Fibroblast of pulmonary artery (primary cell): ENCODE results near the gene CD22.
"Not testable (repeated sequence)": the region's sequence is repeated elsewhere in the genome, so short reads cannot be mapped to it uniquely, and the experiment has no call there.

Experiments used
- DNase-seq: peaks from one replicate; pipeline ENCODE4 v3.0.0-alpha.2; 2010; ENCODE audit warnings: low read depth
- H3K4me3 ChIP-seq: replicated peaks from 2 replicates; pipeline ENCODE4 v1.5.1; 2011; ENCODE audit warnings: low read depth, mild to moderate bottlenecking, control low read depth, low read length, moderate library complexity
- TF ChIP-seq, protein P1 (sequence below): IDR thresholded peaks from 2 replicates; pipeline ENCODE4 v1.5.1; 2011; ENCODE audit warnings: mild to moderate bottlenecking, control low read depth, low read length, inconsistent platforms; ENCODE audit errors: missing control alignments

CD22 gene

DNA sequence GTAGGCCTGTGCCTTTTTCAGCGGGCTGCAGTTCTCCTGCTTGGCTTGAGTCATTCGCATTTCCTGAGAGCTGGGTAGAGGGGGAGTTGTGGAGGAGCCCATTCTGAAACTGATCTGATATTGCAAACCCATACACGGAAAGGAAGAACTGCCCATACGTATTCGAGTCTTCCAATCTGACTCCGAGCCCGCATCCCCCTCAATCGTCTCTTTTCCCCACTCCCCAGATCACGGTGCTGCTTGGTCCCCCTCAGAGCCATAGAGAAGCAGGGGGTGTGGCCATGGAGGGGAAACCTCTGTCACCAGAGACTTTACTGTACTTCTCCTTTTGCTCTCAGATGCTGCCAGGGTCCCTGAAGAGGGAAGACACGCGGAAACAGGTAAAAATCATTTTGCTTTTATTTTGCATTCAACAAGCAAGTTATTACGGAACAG lies at the start of gene CD22:
CD22 (plus strand) TSS at position 337 of the 435 bp plus-strand sequence. CDS start 2,854 bp downstream, outside the sequence.
- TF ChIP-seq, protein P1, sequence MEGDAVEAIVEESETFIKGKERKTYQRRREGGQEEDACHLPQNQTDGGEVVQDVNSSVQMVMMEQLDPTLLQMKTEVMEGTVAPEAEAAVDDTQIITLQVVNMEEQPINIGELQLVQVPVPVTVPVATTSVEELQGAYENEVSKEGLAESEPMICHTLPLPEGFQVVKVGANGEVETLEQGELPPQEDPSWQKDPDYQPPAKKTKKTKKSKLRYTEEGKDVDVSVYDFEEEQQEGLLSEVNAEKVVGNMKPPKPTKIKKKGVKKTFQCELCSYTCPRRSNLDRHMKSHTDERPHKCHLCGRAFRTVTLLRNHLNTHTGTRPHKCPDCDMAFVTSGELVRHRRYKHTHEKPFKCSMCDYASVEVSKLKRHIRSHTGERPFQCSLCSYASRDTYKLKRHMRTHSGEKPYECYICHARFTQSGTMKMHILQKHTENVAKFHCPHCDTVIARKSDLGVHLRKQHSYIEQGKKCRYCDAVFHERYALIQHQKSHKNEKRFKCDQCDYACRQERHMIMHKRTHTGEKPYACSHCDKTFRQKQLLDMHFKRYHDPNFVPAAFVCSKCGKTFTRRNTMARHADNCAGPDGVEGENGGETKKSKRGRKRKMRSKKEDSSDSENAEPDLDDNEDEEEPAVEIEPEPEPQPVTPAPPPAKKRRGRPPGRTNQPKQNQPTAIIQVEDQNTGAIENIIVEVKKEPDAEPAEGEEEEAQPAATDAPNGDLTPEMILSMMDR = no peak
- H3K4me3 ChIP-seq = no peak within 1 kb of the TSS
- DNase-seq = no peak

DNA sequence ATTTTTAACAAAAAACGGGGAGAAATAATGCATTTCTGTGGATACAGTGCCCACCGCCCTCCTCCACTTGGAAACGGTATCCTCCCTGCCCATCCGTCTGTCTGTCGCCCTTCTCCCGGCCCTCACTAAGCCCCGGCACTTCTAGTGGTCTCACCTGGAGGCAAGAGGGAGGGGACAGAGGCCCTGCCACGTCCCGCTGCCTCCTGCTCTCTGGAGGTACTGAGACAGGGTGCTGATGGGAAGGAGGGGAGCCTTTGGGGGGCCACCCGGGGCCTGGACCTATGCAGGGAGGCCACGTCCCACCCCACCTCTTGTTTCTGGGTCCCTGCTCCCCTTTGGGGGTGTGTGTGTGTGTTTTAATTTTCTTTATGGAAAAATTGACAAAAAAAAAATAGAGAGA lies 49.6 kb upstream of the CD22 start:
- TF ChIP-seq, protein P1 = no peak
- no peak for DNase-seq

DNA sequence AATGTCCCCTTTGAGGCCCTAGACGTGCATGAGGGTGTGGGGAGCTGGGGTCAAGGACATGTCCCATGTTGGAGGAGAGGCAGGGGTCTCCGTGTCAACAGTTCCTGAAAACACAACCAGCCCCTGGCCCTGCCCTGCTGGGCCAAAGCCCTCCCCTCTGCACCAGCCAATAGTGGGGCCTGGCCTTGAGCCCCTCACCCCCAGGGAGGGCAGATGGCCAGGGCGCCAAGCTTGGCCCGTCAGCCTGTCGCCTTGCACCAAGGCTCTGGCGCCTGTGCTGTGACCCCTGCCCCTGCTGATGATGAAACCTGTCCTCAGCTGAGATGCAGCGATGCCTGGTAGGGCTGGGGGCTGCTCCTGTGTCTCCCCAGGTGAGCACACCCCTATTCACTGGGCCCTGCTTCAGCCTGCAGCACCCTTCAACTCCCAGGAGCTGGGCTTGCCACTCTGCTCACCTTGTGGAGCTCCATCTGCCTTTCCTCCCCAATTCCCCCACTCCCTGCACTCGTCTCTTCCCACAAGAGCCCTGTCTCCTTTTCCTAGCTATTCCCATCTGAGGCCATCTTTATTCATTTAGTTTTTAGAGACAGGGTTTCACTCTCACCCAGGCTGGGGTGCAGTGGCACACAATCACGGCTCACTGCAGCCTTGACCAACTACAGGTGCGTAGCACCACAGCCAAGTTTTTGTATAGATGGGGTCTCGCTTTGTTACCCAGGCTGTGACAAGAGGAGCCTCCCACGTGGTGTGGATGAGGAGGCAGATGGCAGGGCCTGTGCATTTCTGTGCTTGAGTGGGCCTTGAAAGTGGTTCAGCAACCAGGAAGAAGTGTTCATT lies 48.8 kb upstream of the CD22 start:
- no peak overlapping the region for H3K4me3 ChIP-seq
- DNase-seq = no peak
- TF ChIP-seq, protein P1 = no peak

More for the DNA sequence above, 49.6 kb upstream of the CD22 start:
- no peak overlapping the region for H3K4me3 ChIP-seq

DNA sequence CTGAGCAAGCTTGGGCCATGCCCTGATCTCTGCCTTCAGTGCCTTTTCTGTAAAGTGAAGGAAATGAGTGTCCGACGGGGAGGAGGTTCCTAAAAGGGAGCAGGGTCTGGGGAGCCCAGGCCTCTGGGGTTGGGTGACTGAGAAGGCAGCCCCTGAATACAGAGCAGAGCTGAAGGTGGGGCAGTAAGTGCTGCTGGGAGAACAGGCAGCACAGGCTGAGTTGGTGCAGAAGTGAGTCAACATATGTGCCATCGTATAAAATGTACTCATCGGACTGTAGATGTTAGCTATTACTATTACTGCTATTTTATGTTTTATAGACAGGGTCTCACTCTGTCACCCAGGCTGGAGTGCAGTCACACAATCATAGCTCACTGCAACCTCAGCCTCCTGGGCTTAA lies 47.7 kb upstream of the CD22 start:
- no peak for DNase-seq
- TF ChIP-seq, protein P1 = no peak
- H3K4me3 ChIP-seq = no peak overlapping the region

DNA sequence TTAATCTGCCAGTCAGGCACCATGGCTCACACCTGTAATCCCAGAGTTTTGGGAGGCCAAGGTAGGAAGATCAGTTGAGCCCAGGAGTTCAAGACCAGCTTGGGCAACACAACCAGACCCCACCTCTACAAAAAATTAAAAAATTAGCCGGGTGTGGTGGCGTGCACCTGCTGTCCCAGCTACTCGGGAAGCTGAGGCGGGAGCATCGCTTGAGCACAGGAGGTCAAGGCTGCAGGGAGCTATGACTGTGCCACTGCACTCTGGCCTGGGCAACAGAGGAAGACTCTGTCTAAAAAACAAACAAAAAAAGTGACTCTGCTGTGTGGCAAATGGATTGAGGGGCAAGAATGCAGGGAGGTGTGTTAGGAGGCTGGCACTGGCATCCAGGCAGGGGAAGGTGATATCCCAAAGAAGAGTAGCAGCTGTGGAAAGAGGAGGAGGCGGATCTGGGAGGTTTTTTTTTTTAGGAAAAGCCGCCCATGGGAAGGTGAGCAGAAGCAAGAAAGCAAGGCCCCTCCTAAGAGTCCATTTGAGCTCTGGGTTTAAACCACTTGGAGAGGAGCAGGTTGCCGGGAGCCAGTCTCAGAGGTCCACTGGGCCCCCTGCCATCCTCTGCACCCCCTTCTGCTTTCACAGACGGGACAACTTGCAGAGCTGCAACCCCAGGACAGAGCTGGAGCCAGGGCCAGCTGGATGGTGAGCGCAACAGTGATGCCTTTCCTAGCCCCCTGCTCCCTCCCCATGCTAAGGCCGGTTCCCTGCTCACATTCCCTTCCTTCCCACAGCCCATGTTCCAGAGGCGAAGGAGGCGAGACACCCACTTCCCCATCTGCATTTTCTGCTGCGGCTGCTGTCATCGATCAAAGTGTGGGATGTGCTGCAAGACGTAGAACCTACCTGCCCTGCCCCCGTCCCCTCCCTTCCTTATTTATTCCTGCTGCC lies 44.6 kb upstream of the CD22 start:
- H3K4me3 ChIP-seq = no peak overlapping the region
- TF ChIP-seq, protein P1 = no peak
- no peak for DNase-seq

DNA sequence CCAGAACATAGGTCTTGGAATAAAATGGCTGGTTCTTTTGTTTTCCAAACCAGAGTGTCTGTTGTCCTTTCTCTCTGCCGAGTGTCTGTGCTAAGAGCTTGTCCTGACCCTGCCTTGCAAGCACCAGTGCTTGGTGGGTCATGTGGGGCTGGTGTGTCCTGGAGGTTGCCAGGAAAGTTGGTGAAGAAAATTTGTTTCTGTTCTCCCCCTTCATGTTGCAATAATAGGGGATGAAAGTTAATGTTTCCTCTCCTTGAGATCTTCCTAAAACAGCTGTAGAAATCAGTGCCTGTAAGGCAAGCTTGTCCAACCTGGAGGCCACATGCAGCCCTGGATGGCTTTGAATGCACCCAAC lies 43.9 kb upstream of the CD22 start:
- H3K4me3 ChIP-seq = no peak overlapping the region
- TF ChIP-seq, protein P1 = no peak
- no peak for DNase-seq

DNA sequence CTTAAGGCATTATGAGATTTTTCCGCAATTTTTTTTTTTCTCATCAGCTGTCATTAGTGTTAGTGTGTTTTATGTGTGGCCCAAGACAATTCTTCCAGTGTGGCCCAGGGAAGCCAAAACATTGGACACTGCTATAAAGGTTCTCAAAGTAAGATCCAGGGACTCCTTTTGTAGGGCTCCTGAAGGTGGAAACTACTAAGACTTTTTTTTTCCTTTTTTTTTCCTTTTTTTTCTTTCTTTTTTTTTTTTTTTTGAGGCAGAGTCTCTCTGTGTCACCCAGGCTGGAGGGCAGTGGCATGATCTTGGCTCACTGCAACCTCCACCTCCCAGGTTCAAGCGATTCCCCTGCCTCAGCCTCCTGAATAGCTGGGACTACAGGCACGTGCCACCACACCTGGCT lies 43.5 kb upstream of the CD22 start:
- DNase-seq, H3K4me3 ChIP-seq: not testable (repeated sequence)

DNA sequence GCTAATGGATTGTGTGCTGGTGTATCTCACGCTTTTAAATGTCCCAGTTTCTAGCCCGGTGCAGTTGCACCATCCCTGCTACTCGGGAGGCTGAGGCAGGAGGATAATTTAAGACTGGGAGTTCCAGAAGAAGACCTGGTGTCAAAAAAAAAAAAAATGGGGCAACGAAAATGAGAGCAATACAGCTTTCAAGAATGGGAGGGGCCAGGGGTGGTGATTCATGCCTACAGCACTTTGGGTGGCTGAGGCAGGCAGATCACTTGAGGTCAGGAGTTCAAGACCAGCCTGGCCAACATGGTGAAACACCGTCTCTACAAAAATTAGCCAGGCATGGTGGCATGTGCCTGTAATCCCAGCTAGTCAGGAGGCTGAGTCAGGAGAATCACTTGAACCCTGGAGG lies 42.9 kb upstream of the CD22 start:
- DNase-seq, H3K4me3 ChIP-seq: not testable (repeated sequence)
